H9 (cell line): Measurements from ENCODE around the gene BANP. TPM values are rescaled to one million over a fixed set of nuclear protein-coding genes. Genes with fewer than 3 reads are reported as not detected.
A peak's percentile ranks its signal among the peaks of the same experiment; 100 is the strongest.
"Not testable (repeated sequence)": the region's sequence is repeated elsewhere in the genome, so short reads cannot be mapped to it uniquely, and the experiment has no call there.

Experiments
- DNase-seq: peaks from one replicate; pipeline ENCODE4 v3.0.0-alpha.2; 2017
- H2AFZ ChIP-seq: one replicate; pipeline ENCODE4 v1.6.1; 2013; ENCODE audit warnings: mild to moderate bottlenecking, low read length, control low read depth, moderate library complexity
- H2AK5ac ChIP-seq: 2 replicates; pipeline ENCODE4 v1.6.1; 2013; ENCODE audit warnings: low read length, control low read depth, mixed read lengths; ENCODE audit not compliant: insufficient read length
- H2BK120ac ChIP-seq: one replicate; pipeline ENCODE4 v1.6.1; 2013; ENCODE audit warnings: low read depth, mild to moderate bottlenecking, low read length, control low read depth, inconsistent platforms; ENCODE audit not compliant: poor library complexity, severe bottlenecking
- H2BK12ac ChIP-seq: 2 replicates; pipeline ENCODE4 v1.6.1; 2013; ENCODE audit warnings: low read length, control low read depth, mixed read lengths, low read depth; ENCODE audit not compliant: insufficient read length
- H2BK15ac ChIP-seq: 2 replicates; pipeline ENCODE4 v1.6.1; 2013; ENCODE audit warnings: low read depth, low read length, control low read depth
- H2BK20ac ChIP-seq: one replicate; pipeline ENCODE4 v1.6.1; 2013; ENCODE audit warnings: low read depth, mild to moderate bottlenecking, low read length, control low read depth, inconsistent platforms; ENCODE audit not compliant: poor library complexity, severe bottlenecking
- H2BK5ac ChIP-seq: 2 replicates; pipeline ENCODE4 v1.6.1; 2013; ENCODE audit warnings: low read length, control low read depth, mixed read lengths; ENCODE audit not compliant: insufficient read length
- H3K14ac ChIP-seq: 2 replicates; pipeline ENCODE4 v1.6.1; 2013; ENCODE audit warnings: low read length, control low read depth; ENCODE audit not compliant: insufficient read depth
- H3K18ac ChIP-seq: 2 replicates; pipeline ENCODE4 v1.6.1; 2013; ENCODE audit warnings: low read depth, mild to moderate bottlenecking, mixed read lengths, low read length, control low read depth; ENCODE audit not compliant: insufficient read length
- H3K23ac ChIP-seq: 2 replicates; pipeline ENCODE4 v1.6.1; 2013; ENCODE audit warnings: low read length, control low read depth, mixed read lengths, low read depth; ENCODE audit not compliant: insufficient read length
- H3K23me2 ChIP-seq: 2 replicates; pipeline ENCODE4 v1.6.1; 2013; ENCODE audit warnings: low read depth, mild to moderate bottlenecking, mixed read lengths, low read length, control low read depth; ENCODE audit not compliant: insufficient read length, poor library complexity, severe bottlenecking
- H3K27ac ChIP-seq: 2 replicates; pipeline ENCODE4 v1.5.1; 2013; ENCODE audit warnings: low read length, control low read depth, mixed read lengths, low read depth; ENCODE audit not compliant: insufficient read length
- H3K27me3 ChIP-seq: 2 replicates; pipeline ENCODE4 v1.6.1; 2013; ENCODE audit warnings: low read length, control low read depth, inconsistent platforms; ENCODE audit not compliant: insufficient read depth
- H3K4ac ChIP-seq: 2 replicates; pipeline ENCODE4 v1.6.1; 2013; ENCODE audit warnings: low read depth, mild to moderate bottlenecking, control low read depth, inconsistent platforms, low read length, moderate library complexity
- H3K4me1 ChIP-seq: 2 replicates; pipeline ENCODE4 v1.6.1; 2013; ENCODE audit warnings: low read length, control low read depth, inconsistent platforms; ENCODE audit not compliant: insufficient read depth
- H3K4me2 ChIP-seq: 2 replicates; pipeline ENCODE4 v1.6.1; 2013; ENCODE audit warnings: low read length, control low read depth, mixed read lengths; ENCODE audit not compliant: insufficient read length, insufficient read depth
- H3K56ac ChIP-seq: 2 replicates; pipeline ENCODE4 v1.6.1; 2013; ENCODE audit warnings: low read depth, mild to moderate bottlenecking, mixed read lengths, low read length, control low read depth; ENCODE audit not compliant: insufficient read length
- H3K79me1 ChIP-seq: 2 replicates; pipeline ENCODE4 v1.6.1; 2013; ENCODE audit warnings: low read depth, mild to moderate bottlenecking, moderate library complexity, low read length, control low read depth, inconsistent platforms; ENCODE audit not compliant: insufficient read depth, poor library complexity, severe bottlenecking
- H3K79me2 ChIP-seq: 2 replicates; pipeline ENCODE4 v1.6.1; 2013; ENCODE audit warnings: low read length, control low read depth, inconsistent platforms; ENCODE audit not compliant: insufficient read depth
- H3K9ac ChIP-seq: 2 replicates; pipeline ENCODE4 v1.6.1; 2013; ENCODE audit warnings: low read length, control low read depth, mixed read lengths; ENCODE audit not compliant: insufficient read length; ENCODE audit errors: extremely low read depth
- H3K9me3 ChIP-seq: one replicate; pipeline ENCODE4 v1.6.1; 2013; ENCODE audit warnings: low read depth, low read length, inconsistent platforms; ENCODE audit not compliant: control insufficient read depth
- H3T11ph ChIP-seq: one replicate; pipeline ENCODE4 v1.6.1; 2013; ENCODE audit warnings: mild to moderate bottlenecking, low read length, control low read depth, inconsistent platforms
- H4K20me1 ChIP-seq: one replicate; pipeline ENCODE4 v1.6.1; 2013; ENCODE audit not compliant: control insufficient read depth, insufficient read length, insufficient read depth
- H4K5ac ChIP-seq: 2 replicates; pipeline ENCODE4 v1.6.1; 2013; ENCODE audit warnings: low read depth, mild to moderate bottlenecking, mixed read lengths, low read length, control low read depth; ENCODE audit not compliant: insufficient read length
- H4K8ac ChIP-seq: replicated peaks from 2 replicates; pipeline ENCODE4 v1.6.1; 2013; ENCODE audit warnings: low read length, control low read depth, mixed read lengths, low read depth; ENCODE audit not compliant: insufficient read length
- H4K91ac ChIP-seq: 2 replicates; pipeline ENCODE4 v1.6.1; 2013; ENCODE audit warnings: low read depth, mild to moderate bottlenecking, moderate library complexity, mixed read lengths, low read length, control low read depth; ENCODE audit not compliant: insufficient read length
- H3K27ac Mint-ChIP-seq, 3 experiments: 2 replicates in 2 of 3; 3 replicates in 1 of 3; pipeline ENCODE4 v1.8.0; 2020 to 2021; ENCODE audit warnings: mixed read lengths in 3 of 3, mild to moderate bottlenecking in 1 of 3, moderate library complexity in 1 of 3
- H3K27me3 Mint-ChIP-seq: 2 replicates; pipeline ENCODE4 v1.8.0; 2021; ENCODE audit warnings: low read depth, mild to moderate bottlenecking, moderate library complexity, mixed read lengths
- H3K36me3 Mint-ChIP-seq, 3 experiments: 2 replicates in 2 of 3; 3 replicates in 1 of 3; pipeline ENCODE4 v1.8.0; 2020 to 2021; ENCODE audit warnings: low read depth in 3 of 3, mixed read lengths in 3 of 3; ENCODE audit not compliant: insufficient read depth in 1 of 3
- H3K4me1 Mint-ChIP-seq, 2 experiments: 2 replicates each; pipeline ENCODE4 v1.8.0; 2020; ENCODE audit warnings: mixed read lengths in 2 of 2
- H3K4me3 Mint-ChIP-seq, 2 experiments: 2 replicates in 1 of 2; 3 replicates in 1 of 2; pipeline ENCODE4 v1.8.0; 2020 to 2021; ENCODE audit warnings: mild to moderate bottlenecking in 2 of 2, mixed read lengths in 2 of 2, moderate library complexity in 1 of 2
- H3K9me3 Mint-ChIP-seq, 2 experiments: 2 replicates in 1 of 2; 3 replicates in 1 of 2; pipeline ENCODE4 v1.8.0; 2020; ENCODE audit warnings: mild to moderate bottlenecking in 2 of 2, mixed read lengths in 2 of 2, moderate library complexity in 1 of 2
- WGBS: extraction: QIAGEN DNeasy Blood & Tissue Kit; methylation state at CpG from one replicate; pipeline ENCODE4 v1.1.7; 2013; ENCODE audit warnings: missing lambda C conversion rate, low lambda C conversion rate, mixed read lengths; ENCODE audit not compliant: insufficient read length; ENCODE audit errors: extremely low coverage; 5-methylcytosine and 5-hydroxymethylcytosine counted together
- total RNA-seq: library from RNA; stranded (reverse); gene quantifications from 2 replicates; pipeline ENCODE4 v1.2.1, GENCODE V29; 2021

The BANP gene
- total RNA-seq, 1 experiment from 2014 or later = 24.9 TPM

GRCh38 chr16:88119881-88120751 is 168.9 kb downstream of the BANP start:
- H3K4ac ChIP-seq, H4K5ac ChIP-seq, H2AFZ ChIP-seq, H3K4me1 ChIP-seq, H3K79me1 ChIP-seq, H3K27ac ChIP-seq, H3K79me2 ChIP-seq, H2AK5ac ChIP-seq, H3K4me3 Mint-ChIP-seq, H2BK120ac ChIP-seq, DNase-seq, H2BK12ac ChIP-seq, H3K9ac ChIP-seq, H3K9me3 ChIP-seq, H3K4me2 ChIP-seq, H3T11ph ChIP-seq, H3K23ac ChIP-seq, H3K27me3 ChIP-seq, H3K56ac ChIP-seq, H3K23me2 ChIP-seq, H2BK15ac ChIP-seq, H3K18ac ChIP-seq, H4K91ac ChIP-seq, H3K14ac ChIP-seq, H3K27me3 Mint-ChIP-seq, H4K8ac ChIP-seq, H2BK20ac ChIP-seq, H2BK5ac ChIP-seq, H4K20me1 ChIP-seq, H3K36me3 Mint-ChIP-seq, H3K9me3 Mint-ChIP-seq: not testable (repeated sequence)
- no CpG with 5 or more reads among the region's 49 CpGs for WGBS
- 0 out of 7 replicates have a peak overlapping the region, but pooled peaks of 1 of the 3 experiments have one; percentile 34 for H3K27ac Mint-ChIP-seq
- H3K4me1 Mint-ChIP-seq = peaks cover 21% of the 10 kb centered on the region in 2 experiments
